ENCODE data around the gene ATP8B4.
"Not testable (repeated sequence)": the region's sequence is repeated elsewhere in the genome, so short reads cannot be mapped to it uniquely, and the experiment has no call there.

ATP8B4 gene

DNA sequence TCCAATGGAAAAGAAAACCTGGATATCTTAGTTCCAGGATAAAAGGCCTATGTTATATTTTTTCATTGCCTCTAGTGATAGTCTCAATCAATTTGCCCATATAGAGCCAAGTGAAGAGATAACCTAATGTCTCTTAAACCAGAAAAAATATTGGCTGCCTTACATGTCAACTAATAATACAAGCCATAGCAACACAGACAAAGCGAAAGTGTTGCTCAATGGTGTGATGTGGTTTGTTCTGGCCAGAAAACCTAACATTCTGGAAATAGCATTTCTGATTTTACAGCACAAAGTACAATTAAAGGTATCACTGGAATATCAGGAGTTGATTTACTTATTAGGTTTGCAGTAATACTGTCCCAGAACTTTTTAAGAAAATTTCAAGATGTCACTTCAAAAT lies 101.5 kb downstream of the ATP8B4 start:
- no peak for DNase-seq (ENCODE audit: low read depth, low spot score)

DNA sequence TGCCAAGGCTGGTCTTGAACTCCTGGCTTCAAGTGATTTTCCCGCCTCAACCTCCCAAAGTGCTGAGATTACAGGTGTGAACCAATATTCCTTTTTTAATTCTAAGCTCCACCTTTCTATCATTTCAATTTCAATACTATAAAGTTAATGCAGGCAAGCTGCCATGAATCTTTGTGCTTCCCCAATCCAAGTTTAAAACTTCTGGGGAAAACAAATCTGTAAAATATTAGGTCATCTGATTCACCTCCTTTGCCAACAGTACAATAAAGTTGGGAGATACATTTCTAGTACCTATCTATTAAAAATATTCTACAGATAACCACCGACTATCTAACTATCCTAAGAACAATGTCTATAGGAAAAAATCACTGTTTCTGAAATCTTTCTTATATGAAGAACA lies 102.1 kb downstream of the ATP8B4 start:
- no peak for DNase-seq (ENCODE audit: low read depth, low spot score)

DNA sequence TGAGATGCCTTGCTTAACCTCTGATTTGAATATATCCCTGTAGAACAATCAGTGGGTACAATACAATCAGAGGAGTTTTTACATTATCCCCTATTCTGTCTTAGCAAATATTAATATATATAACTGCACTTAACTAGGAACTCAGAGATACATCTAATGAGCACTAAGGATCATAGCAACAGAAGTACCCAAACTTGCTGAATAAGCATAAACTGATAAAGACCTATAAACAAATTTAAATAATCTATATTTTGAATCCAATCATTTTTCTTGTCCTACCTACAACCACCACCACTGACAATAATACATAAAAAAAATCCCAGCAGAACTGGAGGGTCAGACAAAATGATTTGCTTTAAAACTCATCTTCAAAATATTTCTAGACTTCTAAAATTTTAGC lies 106.2 kb downstream of the ATP8B4 start:
- no peak for DNase-seq (ENCODE audit: low read depth, low spot score)

DNA sequence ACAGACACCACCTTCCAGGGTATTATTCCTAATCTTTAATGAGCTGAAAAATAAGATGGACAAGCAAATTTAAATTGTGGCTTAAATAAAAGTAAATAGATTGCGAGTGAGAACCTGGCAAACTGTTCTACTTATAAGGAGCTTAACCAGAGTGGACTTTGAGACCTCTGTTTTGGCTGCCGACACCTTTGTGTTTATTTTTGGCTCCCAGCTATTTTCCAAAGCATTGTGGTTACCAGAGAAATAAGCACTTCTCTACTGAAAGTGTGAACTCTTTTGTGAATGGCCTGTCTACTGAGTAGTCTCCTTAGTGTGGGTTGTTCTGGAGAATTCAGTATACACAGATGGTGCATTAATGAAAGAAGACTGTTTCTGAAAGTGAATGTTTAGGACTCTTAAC lies 109.4 kb downstream of the ATP8B4 start:
- DNase-seq (ENCODE audit: low read depth, low spot score) = no peak

DNA sequence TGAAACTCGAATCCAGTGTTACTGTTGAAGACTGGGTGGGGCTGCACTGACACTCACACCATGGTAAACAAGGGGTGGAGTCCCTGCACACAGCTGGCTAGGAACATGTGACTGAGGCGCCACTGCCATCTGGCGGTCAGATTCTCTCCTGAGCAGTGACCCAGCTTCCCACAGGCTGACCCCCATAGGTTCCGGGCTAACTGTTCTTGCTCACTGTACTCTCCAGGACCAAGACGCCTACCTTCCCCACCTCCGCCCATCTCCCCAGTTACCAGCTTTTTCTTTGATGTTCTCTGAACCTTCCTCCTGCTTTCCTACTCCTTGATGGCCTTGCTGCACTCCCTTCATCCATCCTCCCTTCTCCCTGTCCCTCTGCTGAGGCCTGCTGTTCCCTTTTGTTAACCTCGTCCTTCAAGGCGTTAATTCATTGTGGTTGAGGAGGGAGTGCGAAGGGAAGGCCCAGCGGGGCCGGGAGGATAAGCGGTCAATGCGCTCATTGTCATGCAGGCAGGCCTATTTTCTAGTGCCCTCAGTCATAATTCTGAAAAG lies 115.2 kb downstream of the ATP8B4 start:
- DNase-seq (ENCODE audit: low read depth, low spot score) = peak; percentile 26

DNA sequence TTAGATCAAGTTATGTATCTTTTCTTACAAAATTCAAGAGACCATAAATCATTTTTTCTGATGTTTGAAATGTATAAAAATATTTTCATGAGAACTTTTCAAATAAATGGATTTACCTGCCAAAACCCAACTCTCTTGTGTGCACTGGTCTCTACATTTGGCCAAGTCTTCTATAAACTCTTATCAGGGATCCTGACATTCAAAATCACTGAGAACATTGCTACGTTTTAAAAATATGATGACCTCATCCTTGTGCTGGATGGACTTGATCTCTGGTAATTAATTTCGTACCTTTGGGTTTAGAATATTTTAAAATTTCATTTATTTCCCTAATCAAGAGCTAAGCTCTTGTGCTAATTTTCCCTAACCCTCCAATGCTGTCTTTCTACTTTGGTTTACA lies 127.4 kb downstream of the ATP8B4 start:
- DNase-seq (ENCODE audit: low read depth, low spot score) = no peak

DNA sequence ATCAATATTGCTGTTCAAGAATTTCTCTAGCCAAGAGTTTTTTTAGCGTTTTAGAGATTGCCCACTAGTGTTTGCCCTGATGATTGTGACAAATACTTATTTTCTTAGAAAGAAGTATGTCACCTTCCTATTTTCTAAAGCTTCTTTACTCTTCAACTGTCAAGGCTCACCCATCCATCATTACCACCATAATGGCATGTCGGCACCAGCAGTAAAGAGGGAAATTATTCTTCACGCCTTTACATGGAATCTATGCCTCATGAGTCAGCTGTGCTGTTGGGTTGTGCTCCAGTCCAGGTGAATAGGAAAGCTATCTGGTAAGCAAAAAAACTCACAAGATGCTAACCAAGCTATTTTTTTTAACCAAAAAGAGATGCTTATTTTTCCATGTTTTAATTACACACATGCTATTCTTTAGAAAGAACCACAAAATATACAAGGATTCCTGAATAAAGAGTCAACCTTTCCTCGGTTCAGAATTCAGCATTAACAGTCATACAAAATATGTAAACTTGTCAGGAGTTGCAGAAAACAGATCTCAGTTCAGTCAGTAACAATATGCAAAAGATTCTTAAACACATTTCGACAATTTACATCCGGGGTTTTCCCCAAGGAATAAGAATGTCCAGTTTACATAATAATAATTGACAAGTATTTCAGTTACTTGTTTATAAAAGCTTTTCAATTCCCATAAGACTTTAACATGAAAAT lies 128.0 kb downstream of the ATP8B4 start:
- DNase-seq (ENCODE audit: low read depth, low spot score) = no peak

DNA sequence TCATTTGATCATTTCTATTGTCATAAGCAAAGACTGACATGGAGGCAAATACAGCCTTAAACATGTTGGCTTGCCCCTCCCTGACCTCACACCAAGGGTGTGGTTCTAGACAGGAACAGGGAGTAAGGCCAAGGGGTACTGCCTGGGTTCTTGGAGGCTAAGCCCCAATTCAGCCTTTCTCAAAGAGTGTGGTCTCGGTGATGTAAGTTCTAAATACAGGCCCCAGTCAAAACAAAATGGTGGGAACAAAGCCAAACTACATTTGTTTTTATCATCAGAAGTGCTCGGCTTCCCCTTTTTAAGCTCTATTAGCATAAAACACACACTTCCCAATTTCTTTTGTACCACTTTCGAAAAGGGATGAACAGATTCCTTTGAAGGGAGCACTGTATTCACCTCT lies 129.5 kb downstream of the ATP8B4 start:
- DNase-seq (ENCODE audit: low read depth, low spot score) = no peak

DNA sequence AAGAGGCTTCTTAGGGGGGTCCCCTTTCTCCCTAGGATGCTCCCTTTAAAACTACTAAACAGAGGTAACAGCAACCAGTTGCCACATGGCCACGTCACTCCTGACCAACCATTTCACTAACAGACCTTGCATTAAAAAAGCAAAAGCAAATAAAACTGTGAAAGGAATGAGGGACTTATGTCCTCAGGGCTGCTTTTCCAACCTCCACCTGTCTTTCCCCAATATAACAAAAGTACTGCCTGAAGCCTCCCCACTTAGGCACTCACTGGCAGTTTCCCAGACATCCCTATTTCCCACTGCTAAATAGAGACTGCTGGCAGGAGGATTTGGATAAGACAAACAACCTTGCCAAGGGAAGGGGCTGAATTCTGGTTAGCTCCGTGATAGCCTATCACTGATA lies 130.3 kb downstream of the ATP8B4 start:
- no peak for DNase-seq (ENCODE audit: low read depth, low spot score)

DNA sequence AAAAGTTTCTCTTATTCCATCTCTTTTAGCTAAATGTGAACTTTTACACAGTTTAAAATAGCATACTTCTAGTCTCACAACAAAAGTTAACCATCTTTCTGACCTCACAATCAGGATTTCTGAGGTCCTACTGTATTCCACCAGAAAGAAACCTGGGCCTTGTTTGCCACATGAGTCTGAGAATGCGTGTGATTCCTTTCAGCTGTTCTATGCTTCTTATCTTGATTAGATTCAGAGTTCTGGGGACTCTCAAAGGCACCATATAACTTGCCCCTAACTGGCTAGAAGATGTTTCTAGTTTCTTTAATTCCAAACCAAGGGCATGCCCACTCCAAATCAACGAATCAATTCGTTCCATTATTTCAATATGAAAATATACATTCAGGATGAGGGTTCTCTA lies 131.1 kb downstream of the ATP8B4 start:
- no peak for DNase-seq (ENCODE audit: low read depth, low spot score)

DNA sequence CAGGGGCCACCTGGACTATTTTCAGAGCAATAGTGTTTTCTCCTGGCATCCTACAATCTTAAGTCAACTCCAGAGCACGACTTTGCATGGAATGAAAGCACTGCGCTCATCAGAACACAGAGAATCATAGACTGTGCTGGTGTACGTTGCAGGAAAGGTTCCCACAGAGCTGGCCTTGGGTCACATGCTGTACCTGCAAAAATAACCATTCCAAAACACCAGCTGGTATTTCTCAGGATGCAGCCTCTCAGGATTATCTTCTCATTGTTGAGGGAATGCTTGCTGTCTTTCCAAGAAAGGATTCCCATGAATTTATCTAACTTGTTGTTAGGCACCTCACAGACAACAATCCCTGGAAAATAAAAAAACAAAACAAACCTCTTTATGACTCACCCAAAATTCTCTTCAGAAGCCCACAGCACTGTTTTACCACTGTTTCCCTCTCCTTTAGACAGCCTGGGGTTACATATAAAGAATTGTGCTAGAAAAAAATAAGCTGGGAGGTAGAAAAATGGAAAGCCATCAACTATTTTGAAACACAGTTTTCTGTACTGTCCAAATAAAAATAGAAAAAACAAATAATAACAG lies 131.7 kb downstream of the ATP8B4 start:
- DNase-seq (ENCODE audit: low read depth, low spot score) = no peak

DNA sequence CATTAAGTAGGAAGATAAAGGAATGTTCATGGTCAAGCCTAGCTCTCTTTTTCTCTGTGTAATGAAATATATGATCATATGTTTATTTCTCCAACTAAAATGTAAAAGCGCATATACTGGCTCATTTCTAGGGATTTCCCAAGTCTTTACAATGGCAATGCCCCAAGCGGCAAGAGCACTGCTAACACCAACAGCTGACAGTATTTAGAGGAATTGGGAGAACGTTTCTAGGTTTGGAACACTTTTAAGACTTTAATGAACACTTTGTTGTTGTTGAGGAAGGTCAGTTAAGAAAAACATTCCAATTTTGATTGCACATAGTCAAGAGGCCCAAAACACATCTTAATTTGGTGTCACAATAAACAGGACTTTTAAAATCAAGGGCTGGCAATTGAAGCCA lies 132.7 kb downstream of the ATP8B4 start:
- DNase-seq (ENCODE audit: low read depth, low spot score) = no peak

DNA sequence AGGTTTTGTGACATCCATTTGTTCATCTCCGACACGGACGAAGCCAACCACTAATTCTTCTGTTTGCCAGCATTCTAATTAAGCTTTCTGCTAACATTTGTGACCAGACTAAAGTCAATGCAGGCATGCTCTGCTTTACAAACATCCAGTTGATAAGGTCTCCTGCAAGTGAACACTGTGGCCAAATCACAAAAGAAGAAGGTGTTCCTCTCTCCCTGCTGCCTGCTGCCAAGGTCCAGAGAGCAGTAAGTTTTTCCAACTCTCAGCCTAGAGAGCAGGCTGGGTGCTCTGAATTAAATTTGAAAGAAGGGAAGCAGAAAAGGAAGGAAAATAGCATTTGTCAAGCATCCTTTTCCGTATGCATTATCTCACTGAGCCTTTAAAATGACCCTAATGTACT lies 133.6 kb downstream of the ATP8B4 start:
- DNase-seq (ENCODE audit: low read depth, low spot score) = no peak

DNA sequence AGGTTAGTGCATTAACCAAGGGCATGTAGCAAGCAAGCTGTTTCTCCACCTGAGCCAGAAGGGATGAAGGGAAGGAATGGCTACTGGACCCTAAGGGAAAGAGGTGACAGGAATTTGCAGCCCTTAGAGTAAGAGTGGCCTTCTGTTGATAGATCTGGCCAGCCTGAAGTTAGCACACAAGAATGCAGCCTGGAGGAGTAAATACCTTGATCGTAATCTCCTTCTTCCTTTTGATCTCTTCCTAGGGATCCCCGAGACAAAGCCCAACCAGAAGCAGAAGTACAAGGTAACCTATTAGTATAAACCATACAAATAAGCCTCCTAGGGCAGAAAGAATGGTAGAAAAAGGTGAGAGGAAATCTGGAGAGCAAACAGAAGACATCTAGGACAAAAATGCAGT lies 134.6 kb downstream of the ATP8B4 start:
- no peak for DNase-seq (ENCODE audit: low read depth, low spot score)

DNA sequence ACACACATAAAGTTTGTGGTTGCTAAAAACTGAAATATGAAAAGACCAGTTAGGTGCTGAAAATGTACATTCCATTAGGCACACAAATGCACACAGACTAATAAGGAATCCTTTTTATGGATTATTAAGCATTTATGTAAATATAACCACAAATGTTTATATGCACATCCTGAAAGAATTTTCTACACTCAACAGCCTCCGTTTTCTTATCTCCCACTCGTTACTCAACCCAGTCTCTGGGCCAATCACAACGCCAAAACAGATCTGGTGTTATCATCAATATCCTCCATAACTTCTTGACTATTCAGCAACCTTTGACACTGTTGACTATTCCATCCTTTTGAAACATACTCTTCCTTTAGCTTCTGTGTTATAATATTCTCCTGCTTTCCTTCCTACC lies 136.4 kb downstream of the ATP8B4 start:
- DNase-seq (ENCODE audit: low read depth, low spot score) = no peak

DNA sequence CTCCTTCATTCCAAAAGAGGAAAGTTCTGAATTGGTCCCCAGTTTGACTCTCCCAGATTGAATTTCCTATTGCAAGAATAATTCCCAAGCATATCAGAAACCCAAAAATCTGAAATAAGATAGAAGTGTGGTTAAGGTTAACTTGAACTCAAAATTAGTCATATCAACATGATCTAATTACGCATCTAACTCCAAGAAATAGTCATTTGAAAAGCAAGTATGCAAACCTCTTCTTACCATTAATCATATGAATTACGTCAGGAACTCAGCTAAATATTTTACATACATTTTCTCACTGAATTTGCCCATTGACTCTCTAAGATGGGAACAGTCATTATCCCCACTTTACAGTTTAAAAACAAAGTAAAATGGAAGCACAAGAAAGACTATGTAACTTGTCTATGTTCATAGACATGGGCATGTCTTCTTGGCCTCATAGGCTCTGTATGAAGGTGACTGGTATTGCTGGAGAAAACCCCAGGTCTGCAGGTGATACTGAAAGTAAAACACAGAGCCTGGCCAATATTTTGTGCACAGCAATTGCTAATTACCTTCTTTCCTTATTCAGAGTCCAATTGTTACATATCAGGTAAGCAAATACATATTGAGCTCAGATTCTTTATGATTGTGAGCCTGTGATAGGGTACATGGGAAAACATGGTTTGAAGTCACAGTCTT lies 139.2 kb downstream of the ATP8B4 start:
- DNase-seq (ENCODE audit: low read depth, low spot score) = no peak

DNA sequence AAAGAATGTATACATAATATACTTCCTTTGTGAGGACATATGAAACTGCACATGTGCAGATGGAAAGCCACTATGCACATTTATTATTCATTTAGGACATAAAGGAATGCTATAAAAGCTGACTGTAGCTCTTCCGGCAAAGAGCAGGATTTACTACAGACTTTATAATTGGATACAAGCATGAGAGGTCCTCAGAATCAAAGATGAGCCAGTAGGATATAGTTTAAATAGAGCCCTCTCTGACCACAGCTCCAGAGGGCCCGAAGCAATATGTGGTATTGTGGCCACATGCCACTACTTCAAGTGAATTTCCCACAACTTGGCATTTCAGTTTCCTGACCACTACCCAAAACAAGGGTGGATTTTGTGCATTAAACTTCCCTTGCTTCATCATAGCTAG lies 140.9 kb downstream of the ATP8B4 start:
- no peak for DNase-seq (ENCODE audit: low read depth, low spot score)

DNA sequence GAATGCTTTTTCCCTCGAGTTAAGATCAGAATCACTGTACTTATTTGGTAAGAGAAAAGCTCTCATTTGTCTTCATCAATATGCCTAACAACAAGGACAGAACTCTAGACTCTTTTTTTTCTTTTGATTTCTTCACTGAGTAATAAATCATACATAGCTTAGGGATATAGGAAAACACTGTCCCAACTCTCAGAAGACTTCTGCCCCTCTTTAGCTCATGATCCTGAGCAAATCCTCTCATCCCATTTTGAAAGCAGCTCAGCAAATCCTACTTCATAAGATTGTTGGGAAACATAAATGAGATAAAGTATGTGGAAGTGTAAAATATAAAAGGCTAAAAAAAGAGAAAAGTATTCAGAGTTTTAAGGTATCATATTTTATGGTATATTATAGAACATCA lies 141.7 kb downstream of the ATP8B4 start:
- no peak for DNase-seq (ENCODE audit: low read depth, low spot score)

DNA sequence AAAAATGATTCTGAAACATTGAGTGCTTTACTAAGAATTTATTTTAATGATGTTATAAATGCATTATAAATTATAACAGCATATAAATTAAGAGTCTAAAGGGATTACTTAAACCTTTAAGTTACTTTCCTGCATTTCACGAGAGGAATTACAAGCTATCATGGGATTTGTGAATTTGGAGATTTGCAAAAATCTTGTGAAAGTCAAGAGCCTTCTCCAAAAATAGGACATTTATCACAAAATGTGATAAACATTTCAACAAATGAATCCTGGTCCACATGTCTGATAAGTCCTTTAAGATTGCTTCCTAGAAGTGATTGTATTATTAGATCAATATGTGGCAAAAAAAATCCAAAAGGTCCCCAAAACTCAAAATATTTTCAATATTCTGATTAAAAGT lies 154.5 kb downstream of the ATP8B4 start:
- DNase-seq (ENCODE audit: low read depth, low spot score) = no peak

DNA sequence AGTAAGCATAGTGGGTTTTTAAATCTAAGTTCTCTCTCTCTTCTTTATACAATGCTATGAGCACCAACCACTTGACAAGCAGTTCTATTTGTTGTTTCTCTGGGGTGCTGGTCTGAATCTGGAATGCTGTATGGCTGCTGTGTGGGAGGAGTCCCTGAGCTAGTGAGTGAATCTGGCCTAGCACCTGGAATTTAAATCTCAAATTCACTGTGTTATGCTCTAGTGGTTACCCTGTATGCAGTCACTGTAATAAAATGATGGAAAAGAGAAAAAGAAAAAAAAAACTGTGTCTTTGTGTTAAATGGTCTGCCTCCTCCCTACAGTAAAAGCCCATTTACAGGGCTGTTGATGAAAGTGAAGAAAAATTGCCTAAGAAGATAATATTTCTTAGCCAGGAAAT lies 155.0 kb downstream of the ATP8B4 start:
- DNase-seq (ENCODE audit: low read depth, low spot score) = no peak

DNA sequence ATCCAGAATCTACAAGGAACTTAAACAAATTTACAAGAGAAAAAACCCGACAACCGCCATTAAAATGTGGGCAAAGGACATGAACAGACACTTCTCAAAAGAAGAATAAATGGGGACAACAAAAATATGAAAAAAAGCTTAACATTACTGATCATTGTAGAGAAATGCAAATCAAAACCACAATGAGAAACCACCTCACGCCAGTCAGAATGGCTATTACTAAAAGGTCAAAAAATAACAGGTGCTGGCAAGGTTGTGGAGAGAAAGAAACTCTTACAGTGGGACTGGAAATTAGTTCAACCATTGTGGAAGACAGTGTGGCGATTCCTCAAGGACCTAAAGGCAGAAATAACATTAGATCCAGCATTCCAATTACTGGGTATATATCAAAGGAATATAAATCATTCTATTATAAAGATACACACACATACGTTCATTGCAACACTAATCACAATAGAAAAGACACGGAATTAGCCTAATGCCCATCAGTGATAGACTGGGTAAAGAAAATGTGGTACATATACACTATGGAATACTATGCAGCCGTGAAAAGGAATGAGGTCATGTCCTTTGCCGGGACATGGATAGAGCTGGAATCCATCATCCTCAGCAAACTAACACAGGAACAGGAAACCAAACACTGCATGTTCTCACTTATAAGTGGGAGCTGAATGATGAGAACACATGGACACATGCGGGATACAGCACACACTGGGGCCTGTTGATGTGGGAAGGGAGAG lies 155.8 kb downstream of the ATP8B4 start:
- not testable (repeated sequence) for DNase-seq (ENCODE audit: low read depth, low spot score)

DNA sequence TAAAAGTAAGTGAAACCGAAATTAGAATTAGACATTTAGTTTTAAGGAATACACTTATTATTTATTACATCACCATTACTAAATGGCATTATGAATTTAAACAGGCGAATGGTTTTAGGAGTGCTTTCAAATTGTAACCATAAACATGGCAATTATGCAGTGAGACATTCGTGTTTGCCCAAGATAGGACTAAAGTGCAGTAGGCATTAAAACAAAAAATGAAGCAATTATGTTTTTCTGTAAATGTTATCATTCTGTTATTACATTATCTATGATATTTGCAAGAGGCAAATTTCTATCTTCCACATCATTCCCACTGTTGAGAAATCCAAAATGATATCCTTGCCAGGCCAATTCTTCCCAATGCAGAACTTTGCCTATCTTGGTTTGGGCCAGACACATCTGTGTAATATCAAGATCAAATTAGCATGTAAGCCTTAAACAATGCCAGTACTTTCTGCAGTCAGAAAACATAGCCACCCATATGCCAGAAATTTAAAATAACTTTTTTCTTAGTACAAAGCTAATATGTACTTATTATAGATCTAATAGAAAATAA lies 156.9 kb downstream of the ATP8B4 start:
- DNase-seq (ENCODE audit: low read depth, low spot score) = no peak

All from brain pericyte (primary cell).